ENCODE measurements around the gene CACNA1C.

- no peak for TF ChIP-seq POLR2AphosphoS5 (IDR thresholded peaks at IDR 0.05)
- TF ChIP-seq CTCF (IDR thresholded peaks at IDR 0.05): no peak
- no peak for TF ChIP-seq POLR2A (IDR thresholded peaks at IDR 0.05)
- no peak for TF ChIP-seq EP300 (IDR thresholded peaks at IDR 0.05)
These were observed 30.8 kb downstream of the CACNA1C start for GRCh38 chr12:2083561-2083960.

All from suprapubic skin (tissue), 4 donors.